ENCODE measurements around the gene SERPINB2.

- TF ChIP-seq, protein P1, sequence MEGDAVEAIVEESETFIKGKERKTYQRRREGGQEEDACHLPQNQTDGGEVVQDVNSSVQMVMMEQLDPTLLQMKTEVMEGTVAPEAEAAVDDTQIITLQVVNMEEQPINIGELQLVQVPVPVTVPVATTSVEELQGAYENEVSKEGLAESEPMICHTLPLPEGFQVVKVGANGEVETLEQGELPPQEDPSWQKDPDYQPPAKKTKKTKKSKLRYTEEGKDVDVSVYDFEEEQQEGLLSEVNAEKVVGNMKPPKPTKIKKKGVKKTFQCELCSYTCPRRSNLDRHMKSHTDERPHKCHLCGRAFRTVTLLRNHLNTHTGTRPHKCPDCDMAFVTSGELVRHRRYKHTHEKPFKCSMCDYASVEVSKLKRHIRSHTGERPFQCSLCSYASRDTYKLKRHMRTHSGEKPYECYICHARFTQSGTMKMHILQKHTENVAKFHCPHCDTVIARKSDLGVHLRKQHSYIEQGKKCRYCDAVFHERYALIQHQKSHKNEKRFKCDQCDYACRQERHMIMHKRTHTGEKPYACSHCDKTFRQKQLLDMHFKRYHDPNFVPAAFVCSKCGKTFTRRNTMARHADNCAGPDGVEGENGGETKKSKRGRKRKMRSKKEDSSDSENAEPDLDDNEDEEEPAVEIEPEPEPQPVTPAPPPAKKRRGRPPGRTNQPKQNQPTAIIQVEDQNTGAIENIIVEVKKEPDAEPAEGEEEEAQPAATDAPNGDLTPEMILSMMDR (IDR thresholded peaks at IDR 0.05), result no peak
- TF ChIP-seq EP300 (IDR thresholded peaks at IDR 0.05) (no peak), POLR2A (IDR thresholded peaks at IDR 0.05) (no peak)
Observed at GRCh38 chr18:63871836-63872235, 15.7 kb upstream of the SERPINB2 start.
